K562 (cell line): ENCODE measurements around the gene MEA1. TPM values are rescaled to one million over a fixed set of nuclear protein-coding genes. Genes with fewer than 3 reads are reported as not detected.

ENCODE experiments used
- ATAC-seq: fragments of 200-7000 bp; cut with Tn5 transposase; 3 replicates; pipeline ENCODE4 v1.9.1; 2020; ENCODE audit warnings: moderate library complexity
- BruUV-seq: library from RNA; stranded (reverse); fragments of 400-500 nt; replicated peaks from 2 replicates; lab custom pipeline; 2021; lab: Mats Ljungman, UMichigan
- CTCF ChIA-PET: fragments of 300-600 bp; formaldehyde crosslinking; extraction: SDS; loops from one replicate; lab custom pipeline; 2021; ENCODE audit warnings: low intra/inter-chr PET ratio; lab: Yijun Ruan, JAX
- POLR2A ChIA-PET: fragments of 300-600, 350-650 bp; sonication (Branson Sonifier 250); formaldehyde crosslinking; extraction: SDS; loops from one replicate; lab custom pipeline; 2021; ENCODE audit warnings: antibody characterized with exemption, inconsistent platforms; lab: Yijun Ruan, JAX
- DNase-seq, 4 experiments: peaks; one replicate each; pipeline versions ENCODE4 v3.0.0 to v3.0.0-alpha.2; 2011 to 2018; ENCODE audit warnings: low spot score in 3 of 4, mixed read lengths in 3 of 4; ENCODE audit errors: extremely low read depth in 1 of 4
- FAIRE-seq: peaks from 2 replicates; lab custom pipeline; 2011; peaks lifted over from hg19 to GRCh38; lab: Jason Lieb, UNC
- H2AFZ ChIP-seq: 2 replicates; pipeline ENCODE4 v1.6.0; 2011; ENCODE audit warnings: low read depth, low read length, control low read depth, inconsistent platforms
- H3K27ac ChIP-seq: fragments of 200-600 bp; 3 replicates; pipeline ENCODE4 v1.8.0; 2011; ENCODE audit warnings: low read depth, mild to moderate bottlenecking, control low read depth, inconsistent platforms, low read length, moderate library complexity, mixed read lengths; ENCODE audit errors: extremely low read depth
- H3K27me3 ChIP-seq, 2 experiments: fragments of 300-600 bp in 1 of 2; 2 replicates in 1 of 2; 3 replicates in 1 of 2; pipeline versions ENCODE4 v1.6.0 to v1.8.0; 2011; ENCODE audit warnings: inconsistent platforms in 2 of 2, low read length in 2 of 2, mild to moderate bottlenecking in 1 of 2, mixed read lengths in 1 of 2, moderate library complexity in 1 of 2; ENCODE audit not compliant: control insufficient read depth in 2 of 2, insufficient read depth in 2 of 2
- H3K36me3 ChIP-seq: fragments of 300-600 bp; 3 replicates; pipeline ENCODE4 v1.8.0; 2011; ENCODE audit warnings: mild to moderate bottlenecking, low read length, inconsistent platforms; ENCODE audit not compliant: control insufficient read depth, insufficient read depth
- H3K4me1 ChIP-seq, 2 experiments: fragments of 200-600 bp in 1 of 2; replicated peaks in 1 of 2; 2 replicates in 1 of 2; 3 replicates in 1 of 2; pipeline versions ENCODE4 v1.5.1 to v1.8.0; 2011; ENCODE audit warnings: inconsistent platforms in 2 of 2, low read length in 2 of 2, mild to moderate bottlenecking in 1 of 2, mixed read lengths in 1 of 2, moderate library complexity in 1 of 2; ENCODE audit not compliant: control insufficient read depth in 2 of 2, insufficient read depth in 2 of 2
- H3K4me2 ChIP-seq: 2 replicates; pipeline ENCODE4 v1.6.1; 2011; ENCODE audit warnings: low read length, control low read depth, inconsistent platforms, mixed read lengths; ENCODE audit not compliant: insufficient read depth
- H3K4me3 ChIP-seq: fragments of 200-600 bp; sonication (generic), shearing (Covaris generic); 2 replicates; pipeline ENCODE4 v1.5.1; 2016; ENCODE audit warnings: control low read depth, inconsistent platforms
- H3K79me2 ChIP-seq: fragments of 200-600 bp; 3 replicates; pipeline ENCODE4 v1.8.0; 2011; ENCODE audit warnings: low read length, inconsistent platforms; ENCODE audit not compliant: control insufficient read depth, insufficient read depth
- H3K9ac ChIP-seq, 2 experiments: 2 replicates each; pipeline versions ENCODE4 v1.6.0 to v1.6.1; 2011; ENCODE audit warnings: low read depth in 2 of 2, low read length in 2 of 2, control low read depth in 1 of 2, inconsistent platforms in 1 of 2, mild to moderate bottlenecking in 1 of 2, mixed read lengths in 1 of 2; ENCODE audit not compliant: insufficient read depth in 1 of 2
- H3K9me1 ChIP-seq: one replicate; pipeline ENCODE4 v1.6.0; 2011; ENCODE audit warnings: inconsistent platforms, mild to moderate bottlenecking, low read length, moderate library complexity; ENCODE audit not compliant: control insufficient read depth, insufficient read depth
- H3K9me3 ChIP-seq: replicated peaks from 2 replicates; pipeline ENCODE4 v1.5.1; 2011; ENCODE audit warnings: low read depth, low read length, inconsistent platforms; ENCODE audit not compliant: control insufficient read depth, insufficient read depth
- H4K20me1 ChIP-seq: replicated peaks from 2 replicates; pipeline ENCODE4 v1.6.1; 2011; ENCODE audit warnings: low read length, inconsistent platforms, mixed read lengths; ENCODE audit not compliant: control insufficient read depth, insufficient read depth
- ARHGAP35 ChIP-seq: fragments of 450-650 bp; IDR thresholded peaks from 2 replicates; pipeline ENCODE4 v1.6.1; 2018; ENCODE audit not compliant: partially characterized antibody
- DLX4 ChIP-seq: fragments of 250-450 bp; sonication (Bioruptor Pico); IDR thresholded peaks from 2 replicates; pipeline ENCODE4 v1.6.1; 2021; ENCODE audit warnings: mild to moderate bottlenecking
- HDAC8 ChIP-seq: fragments of 450-650 bp; IDR thresholded peaks from 2 replicates; pipeline ENCODE4 v1.6.1; 2016; ENCODE audit warnings: mild to moderate bottlenecking, missing genetic modification characterization, moderate library complexity, missing compliant biosample characterization
- NCOA6 ChIP-seq: fragments of 450-650 bp; IDR thresholded peaks from 2 replicates; pipeline ENCODE4 v1.6.1; 2017; ENCODE audit warnings: mild to moderate bottlenecking
- PTTG1 ChIP-seq: fragments of 450-650 bp; IDR thresholded peaks from 2 replicates; pipeline ENCODE4 v1.6.1; 2016; ENCODE audit warnings: low read depth, mild to moderate bottlenecking, missing genetic modification characterization, missing compliant biosample characterization
- SIN3A ChIP-seq, 2 experiments: fragments of 150-350 bp in 1 of 2; IDR thresholded peaks; 2 replicates each; pipeline ENCODE4 v1.6.1; 2011 to 2016; ENCODE audit warnings: borderline replicate concordance in 2 of 2, low read depth in 2 of 2, low read length in 2 of 2, mild to moderate bottlenecking in 2 of 2, moderate library complexity in 2 of 2; ENCODE audit not compliant: control insufficient read depth in 1 of 2
- ZNF507 ChIP-seq: conservative IDR thresholded peaks from 2 replicates; pipeline ENCODE4 v1.6.1; 2017; ENCODE audit warnings: missing genetic modification characterization, missing compliant biosample characterization
- WGBS: fragments of 100-300 bp; shearing (Covaris generic); methylation state at CpG from one replicate; pipeline ENCODE4 v1.1.6; 2016; ENCODE audit warnings: low coverage, mixed read lengths; ENCODE audit not compliant: insufficient coverage; ENCODE audit errors: missing lambda C conversion rate; 5-methylcytosine and 5-hydroxymethylcytosine counted together
- in situ Hi-C: fragments of 300-500 bp; cut with MboI; formaldehyde crosslinking; loops from 4 replicates; pipeline ENCODE4 v1.15.0; 2018; ENCODE audit warnings: inconsistent platforms, mixed read lengths
- intact Hi-C: fragments of 100-400 bp; cut with micrococcal nuclease; formaldehyde crosslinking; loops from 2 replicates; pipeline ENCODE4 v1.14.2; 2022
- polyA plus RNA-seq, 8 experiments: library from polyadenylated mRNA; depleted of rRNA in 4 of 8; stranded (reverse) in 5 of 8; unstranded in 3 of 8; fragments of >200 nt; fragmentation: Nextera tagmentation in 2 of 8; fragmentation: Illumina TruSeq in 1 of 8; extraction: Ambion mirVana in 2 of 8; extraction: Trizol in 1 of 8; gene quantifications; 2 replicates each; pipeline versions ENCODE4 v1.2.1 to v1.2.3, GENCODE V29; 2011 to 2014; ENCODE audit warnings: inconsistent platforms in 1 of 8, missing spikeins in 1 of 8
- total RNA-seq, 7 experiments: library from RNA; depleted of rRNA in 6 of 7; stranded (reverse); fragments of >200 nt in 6 of 7; fragmentation: Illumina TruSeq in 2 of 7; extraction: Trizol in 2 of 7; gene quantifications; 2 replicates each; pipeline versions ENCODE4 v1.2.1 to v1.2.3, GENCODE V29; 2011 to 2021; ENCODE audit warnings: low replicate concordance in 1 of 7

Gene MEA1
- total and polyA plus RNA-seq, 9 of the 15 experiments (the other 6 are each of a cell fraction or from before 2014, with no cell fraction given), result 86.8 to 210 (median 152) TPM

- FAIRE-seq, result no peak
- intact Hi-C loops, result no loop called here
- ChIA-PET POLR2A (interaction anchor here (1.2 kb wide), 1 partner anchor 184 kb away, joined by 3 read pairs; no protein-coding TSS in a partner anchor), CTCF (no interaction called here)
- H3K9ac ChIP-seq, result no peak overlapping the region
- peaks cover 27 to 30% of the 10 kb centered on the region in 2 experiments for H3K4me1 ChIP-seq
- no peak for ATAC-seq
- no TSS peak for BruUV-seq
- no peak for DNase-seq
- H3K9me3 ChIP-seq, result no peaks in the 10 kb centered on the region
- H3K27me3 ChIP-seq, result no peaks in the 10 kb centered on the region
- H3K27ac ChIP-seq, result no peak overlapping the region
- H3K4me3 ChIP-seq, result no peak overlapping the region
- peaks cover 45% of the 10 kb centered on the region for H3K36me3 ChIP-seq
- H3K4me2 ChIP-seq, result no peak overlapping the region
- H3K9me1 ChIP-seq, result peaks cover 12% of the 10 kb centered on the region
- WGBS, result 78% methylated on average over 5 of the region's 5 CpGs
- peaks cover 26% of the 10 kb centered on the region for H3K79me2 ChIP-seq
- TF ChIP-seq ARHGAP35 (no peak), SIN3A (IDR thresholded peaks at IDR 0.05; ENCODE audit: borderline replicate concordance in 2 of 2, control insufficient read depth in 1 of 2, low read depth in 2 of 2, low read length in 2 of 2) (no peak), ZNF507 (tag) (no peak), PTTG1 (tag) (no peak), NCOA6 (no peak), HDAC8 (tag) (no peak), DLX4 (no peak)
- TF ChIP-seq, all 486 proteins: peak for 0
- Histone ChIP-seq H4K20me1 (peaks cover 11% of the 10 kb centered on the region), H2AFZ (no peak overlapping the region)
- in situ Hi-C loops, result no loop called here
These were observed 23.8 kb downstream of the MEA1 start for GRCh38 chr6:42989923-42990322.
